ENCODE measurements around the gene POMGNT1. TPM values are rescaled to one million over a fixed set of nuclear protein-coding genes. Genes with fewer than 3 reads are reported as not detected.

The POMGNT1 gene
- total RNA-seq: 53.3 and 62.6 TPM in 2 replicates

DNA sequence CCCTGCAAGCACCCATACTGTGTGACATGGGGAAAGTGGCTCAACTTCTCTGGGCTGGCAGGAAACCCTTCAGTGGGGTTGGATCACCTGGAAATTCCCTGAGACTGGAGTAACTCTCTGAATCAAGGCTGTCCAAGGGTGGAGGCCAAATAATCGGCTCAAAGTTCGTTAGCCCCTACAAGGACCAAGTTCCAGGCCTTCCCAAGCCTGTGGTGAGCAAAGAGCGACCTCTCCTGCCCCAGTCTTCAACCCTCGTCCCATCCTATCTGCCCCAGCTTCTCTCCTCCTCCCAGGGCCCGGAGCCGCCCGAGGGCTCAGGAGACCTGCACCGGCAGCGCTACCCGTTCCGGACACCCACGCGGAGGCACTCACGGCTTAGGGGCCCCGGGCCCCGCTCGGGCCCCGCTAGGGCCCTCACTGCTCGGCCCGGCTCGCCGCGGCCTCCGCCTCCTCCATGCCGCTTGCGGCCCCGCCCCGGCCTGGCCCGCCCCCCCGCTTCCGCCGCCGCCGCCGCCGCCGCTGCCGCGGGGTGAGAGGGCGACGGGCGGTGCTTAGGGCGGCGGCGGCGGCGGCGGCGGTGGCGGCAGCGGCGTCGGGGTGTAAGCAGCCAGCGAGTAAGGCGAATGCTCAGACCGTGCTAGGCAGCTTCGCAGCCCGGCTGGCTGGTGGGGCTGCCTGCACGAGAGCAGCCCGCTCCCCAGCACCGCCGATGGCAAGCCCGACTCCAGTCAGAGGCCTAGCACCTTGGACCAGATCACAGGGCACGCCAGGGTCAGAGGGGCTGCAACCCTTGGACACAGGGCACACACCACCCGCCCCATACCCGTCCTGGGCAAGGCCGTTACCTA lies at the start of gene POMGNT1:
Gene POMGNT1, minus strand, starts transcription at position 471 of the 848 bp plus-strand sequence. CDS start 613 bp downstream, outside the sequence.

DNA sequence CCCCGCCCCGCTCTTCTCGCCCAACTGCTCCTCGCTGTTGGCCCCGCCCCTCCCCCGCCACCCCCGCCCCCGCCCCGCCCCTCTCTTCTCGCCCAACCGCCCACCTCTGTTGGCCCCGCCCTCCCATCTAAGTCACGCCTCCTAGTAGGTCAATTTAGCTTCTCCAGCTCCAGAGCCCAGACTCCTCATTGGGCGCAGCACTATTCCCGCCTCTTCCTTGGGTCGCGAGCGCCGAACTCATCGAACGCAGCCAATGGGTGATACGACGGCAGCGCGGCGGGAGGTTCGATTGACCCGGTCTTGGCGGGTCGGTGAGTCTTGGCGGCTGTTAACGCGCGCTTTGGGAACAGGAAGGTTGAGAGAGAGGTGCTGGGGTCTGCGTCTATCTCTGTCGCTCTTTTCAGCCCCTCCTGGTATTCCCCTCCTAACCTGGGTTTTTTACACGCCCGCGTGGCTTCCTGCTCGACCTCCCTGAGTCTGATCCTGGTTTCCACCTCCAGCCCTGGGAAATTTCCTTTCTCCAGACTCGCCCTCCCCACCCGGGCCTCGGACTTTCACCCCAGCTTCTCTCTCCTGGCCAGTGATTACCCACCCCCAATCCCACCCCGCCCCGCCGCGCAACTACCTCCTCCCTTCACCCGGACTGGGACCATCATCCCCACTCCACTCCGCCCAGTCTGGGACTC lies 49.3 kb upstream of the POMGNT1 start, which contains the start of gene RAD54L:
Gene RAD54L, plus strand, starts transcription at position 328 of the 686 bp plus-strand sequence. CDS start 643 bp downstream, outside the sequence.

DNA sequence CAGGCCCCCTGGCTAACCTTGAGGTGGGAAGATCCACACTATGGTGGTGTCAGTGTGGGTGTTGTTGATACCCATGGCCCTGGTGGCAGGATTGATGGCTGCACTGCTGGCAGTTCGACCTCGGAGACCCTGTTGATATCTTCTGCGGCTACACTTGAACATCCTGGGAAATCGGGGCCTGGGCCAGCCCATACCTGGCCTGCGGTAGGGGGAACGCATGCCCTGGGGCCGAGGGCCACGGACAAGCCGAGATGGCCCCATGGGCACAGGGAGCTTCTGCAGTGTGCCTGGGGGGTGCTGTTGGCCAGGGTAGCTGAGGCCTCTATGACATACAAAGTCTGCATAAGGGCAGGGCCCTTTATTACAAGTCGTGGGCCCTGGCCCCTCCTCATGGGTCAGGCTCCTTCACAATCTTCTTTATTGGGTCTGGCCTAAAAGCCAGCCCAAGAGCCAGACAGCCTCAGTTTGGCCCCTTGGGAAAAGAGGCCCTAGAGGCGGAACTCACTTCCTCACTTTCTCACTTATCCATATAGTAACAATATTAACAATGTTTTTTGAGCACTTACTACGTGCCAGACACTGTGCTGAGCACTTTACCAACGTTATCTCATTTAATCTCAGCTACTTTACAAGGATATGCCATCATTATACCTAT lies 21.9 kb downstream of the POMGNT1 start, which contains the start of gene P3R3URF:
Gene P3R3URF, minus strand, starts transcription at position 278 of the 655 bp plus-strand sequence. Its CDS starts 17 bp downstream, at position 261.

DNA sequence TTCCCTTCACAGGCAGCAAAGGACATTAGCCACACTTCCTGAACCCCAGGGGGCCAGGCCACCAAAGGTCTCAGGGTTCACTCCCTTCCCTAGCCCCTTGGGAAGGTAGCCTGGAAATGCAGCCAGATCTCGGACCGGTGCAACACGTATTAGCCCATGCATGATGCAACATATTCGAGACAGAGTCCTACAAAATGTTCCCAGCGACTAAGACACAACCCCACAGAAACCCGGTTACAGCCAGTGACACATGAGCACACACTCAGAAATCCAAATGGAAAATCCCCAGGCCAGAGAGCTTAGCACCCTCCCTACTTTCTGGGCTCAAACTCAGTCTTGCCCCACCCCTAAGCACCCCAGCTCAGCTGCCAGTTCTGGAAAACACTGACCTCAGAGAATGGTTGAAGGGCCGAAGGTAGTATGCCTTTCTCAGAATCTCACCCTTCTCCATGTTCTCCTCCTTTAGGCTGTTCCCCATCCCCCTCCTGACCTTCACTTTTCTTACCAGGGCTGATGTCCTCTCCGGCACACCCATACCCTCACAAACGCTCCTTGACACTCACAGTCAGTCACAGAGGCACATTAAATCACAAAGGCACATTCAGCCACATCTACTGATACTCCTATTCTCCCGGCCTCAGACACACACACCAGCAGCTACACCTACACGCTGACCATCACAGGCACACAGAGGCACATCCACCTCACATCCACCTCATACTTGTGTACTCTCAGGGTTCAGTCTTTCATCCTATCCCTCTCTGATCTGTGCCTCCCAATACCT lies 23.6 kb downstream of the POMGNT1 start, which contains the start of gene TSPAN1:
Gene TSPAN1, plus strand, starts transcription at position 640 of the 784 bp plus-strand sequence. CDS start 6,021 bp downstream, outside the sequence.

Small RNA genes lying within 50 kb of the gene (small RNA-seq; reads per million reads assigned to genes)
- not detected for gene AL672043.1

Other genes with a start within 250 kb of the POMGNT1 start
- 7.5 and 8.3 TPM in 2 replicates for gene PIK3R3, start 65.8 kb downstream of the POMGNT1 start, total RNA-seq
- 0.65 and 1.2 TPM in 2 replicates for gene TSPAN1, start 23.3 kb downstream of the POMGNT1 start, total RNA-seq
- not detected in 2 replicates for gene P3R3URF, start 21.9 kb downstream of the POMGNT1 start, total RNA-seq
- gene LURAP1, start 4.9 kb upstream of the POMGNT1 start, total RNA-seq: 3.4 and 4.4 TPM in 2 replicates
- gene RAD54L, start 49.3 kb upstream of the POMGNT1 start, total RNA-seq: 0.16 TPM in 1 of 2 replicates, not detected in the other
- gene LRRC41, start 105.2 kb upstream of the POMGNT1 start, total RNA-seq: 154 and 167 TPM in 2 replicates
- 154 and 192 TPM in 2 replicates for gene UQCRH, start 105.3 kb upstream of the POMGNT1 start, total RNA-seq
- 18.0 and 21.9 TPM in 2 replicates for gene NSUN4, start 142.4 kb upstream of the POMGNT1 start, total RNA-seq
- 0.81 and 3.2 TPM in 2 replicates for gene FAAH, start 195.9 kb upstream of the POMGNT1 start, total RNA-seq